ENCODE measurements around the gene RAPGEF1.

The RAPGEF1 gene, protein sequence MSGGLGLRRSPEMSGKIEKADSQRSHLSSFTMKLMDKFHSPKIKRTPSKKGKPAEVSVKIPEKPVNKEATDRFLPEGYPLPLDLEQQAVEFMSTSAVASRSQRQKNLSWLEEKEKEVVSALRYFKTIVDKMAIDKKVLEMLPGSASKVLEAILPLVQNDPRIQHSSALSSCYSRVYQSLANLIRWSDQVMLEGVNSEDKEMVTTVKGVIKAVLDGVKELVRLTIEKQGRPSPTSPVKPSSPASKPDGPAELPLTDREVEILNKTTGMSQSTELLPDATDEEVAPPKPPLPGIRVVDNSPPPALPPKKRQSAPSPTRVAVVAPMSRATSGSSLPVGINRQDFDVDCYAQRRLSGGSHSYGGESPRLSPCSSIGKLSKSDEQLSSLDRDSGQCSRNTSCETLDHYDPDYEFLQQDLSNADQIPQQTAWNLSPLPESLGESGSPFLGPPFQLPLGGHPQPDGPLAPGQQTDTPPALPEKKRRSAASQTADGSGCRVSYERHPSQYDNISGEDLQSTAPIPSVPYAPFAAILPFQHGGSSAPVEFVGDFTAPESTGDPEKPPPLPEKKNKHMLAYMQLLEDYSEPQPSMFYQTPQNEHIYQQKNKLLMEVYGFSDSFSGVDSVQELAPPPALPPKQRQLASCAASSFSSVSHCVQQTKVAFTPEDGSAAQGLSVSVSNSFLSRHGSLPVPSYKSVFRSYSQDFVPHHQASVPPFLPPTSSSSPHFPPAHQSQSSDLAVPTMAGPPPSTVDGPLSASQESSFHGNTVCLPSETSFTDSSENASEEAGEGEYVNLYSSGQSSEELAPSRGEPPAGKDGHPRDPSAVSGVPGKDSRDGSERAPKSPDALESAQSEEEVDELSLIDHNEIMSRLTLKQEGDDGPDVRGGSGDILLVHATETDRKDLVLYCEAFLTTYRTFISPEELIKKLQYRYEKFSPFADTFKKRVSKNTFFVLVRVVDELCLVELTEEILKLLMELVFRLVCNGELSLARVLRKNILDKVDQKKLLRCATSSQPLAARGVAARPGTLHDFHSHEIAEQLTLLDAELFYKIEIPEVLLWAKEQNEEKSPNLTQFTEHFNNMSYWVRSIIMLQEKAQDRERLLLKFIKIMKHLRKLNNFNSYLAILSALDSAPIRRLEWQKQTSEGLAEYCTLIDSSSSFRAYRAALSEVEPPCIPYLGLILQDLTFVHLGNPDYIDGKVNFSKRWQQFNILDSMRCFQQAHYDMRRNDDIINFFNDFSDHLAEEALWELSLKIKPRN (N-terminal part only)

DNA sequence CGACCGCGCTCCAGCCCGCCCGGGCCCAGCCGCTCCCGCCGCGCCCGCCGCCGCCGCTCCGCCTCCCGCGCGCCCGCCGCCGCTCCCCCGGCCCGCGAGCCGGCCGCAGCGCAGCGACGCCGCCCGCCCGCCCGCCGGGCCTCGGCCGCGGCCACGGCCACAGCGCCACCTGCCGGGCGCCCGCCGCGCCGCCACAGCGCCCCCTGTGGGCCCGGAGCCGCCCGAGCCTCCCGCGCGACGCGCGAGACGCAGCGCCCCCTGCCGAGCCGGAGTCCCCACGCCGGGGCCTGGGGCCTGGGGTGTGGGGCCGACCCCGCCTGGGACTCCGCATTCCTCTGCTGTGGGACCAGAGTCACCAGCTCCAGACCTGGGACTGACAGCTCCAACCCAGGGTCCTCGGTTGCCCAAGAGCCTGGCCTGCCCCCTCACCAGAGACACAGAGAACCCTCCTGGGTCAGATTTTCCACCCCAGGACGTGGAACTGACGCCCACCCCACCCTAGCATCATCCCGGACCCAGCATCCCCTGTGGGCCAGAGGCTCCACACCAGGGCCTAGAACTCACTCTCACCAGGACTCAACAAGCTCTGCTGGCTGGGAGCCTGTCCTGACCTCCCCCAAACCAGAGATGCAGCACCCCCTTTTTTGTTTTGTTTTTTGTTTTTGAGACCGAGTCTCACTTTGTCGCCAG lies at the start of gene RAPGEF1:
TSS of gene RAPGEF1 (minus strand) at position 118 of the 690 bp plus-strand sequence. CDS start 246 bp downstream, outside the sequence.
- ChIA-PET CTCF (interaction anchor here (0.5 to 2.9 kb wide), 39 partner anchors 8 to 667 kb away, joined by 3 to 40 read pairs (median 4); no protein-coding TSS in a partner anchor), POLR2A (ENCODE audit: low non-redundant PET) (no interaction called here)
- H3K27ac ChIP-seq = peak within 1 kb of the TSS; percentile 79
- peak; percentile 99 for TF ChIP-seq CTCF (conservative IDR thresholded peaks at IDR 0.05; ENCODE audit: low read depth)
- peak; percentile 84 for DNase-seq (ENCODE audit: low spot score)

DNA sequence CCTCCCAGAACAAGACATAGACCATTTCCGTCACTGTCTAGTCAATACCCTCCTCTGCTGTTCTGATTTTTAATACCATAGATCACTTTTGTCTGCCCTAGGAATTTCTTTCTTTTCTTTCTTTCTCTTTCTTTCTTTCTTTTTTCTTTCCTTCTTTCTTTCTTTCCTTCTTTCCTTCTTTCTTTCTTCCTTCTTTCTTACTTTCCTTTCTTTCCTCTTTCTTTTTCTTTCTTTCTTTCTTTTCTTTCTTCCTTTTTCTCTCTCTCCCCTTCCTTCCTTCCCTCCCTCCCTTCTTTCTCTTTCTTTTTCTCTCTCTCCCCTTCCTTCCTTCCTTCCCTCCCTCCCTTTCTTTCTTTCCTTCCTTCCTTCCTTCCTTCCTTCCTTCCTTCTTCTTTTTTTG lies 49.0 kb upstream of the RAPGEF1 start:
- no peak for TF ChIP-seq CTCF (conservative IDR thresholded peaks at IDR 0.05; ENCODE audit: low read depth)

GRCh38 chr9:131787838-131788237 lies 48.0 kb upstream of the RAPGEF1 start:
- H3K27ac ChIP-seq = no peak overlapping the region
- no peak for DNase-seq (ENCODE audit: low spot score)
- TF ChIP-seq CTCF (conservative IDR thresholded peaks at IDR 0.05; ENCODE audit: low read depth) = no peak
- POLR2A ChIA-PET (ENCODE audit: low non-redundant PET) = no interaction called here
- CTCF ChIA-PET = no interaction called here

More for the DNA sequence above, 49.0 kb upstream of the RAPGEF1 start:
- ChIA-PET CTCF (interaction anchor here (0.5 kb wide), 1 partner anchor 380 kb away, joined by 3 read pairs; no protein-coding TSS in a partner anchor), POLR2A (ENCODE audit: low non-redundant PET) (no interaction called here)
- H3K27ac ChIP-seq = no peak overlapping the region
- no peak for DNase-seq (ENCODE audit: low spot score)

DNA sequence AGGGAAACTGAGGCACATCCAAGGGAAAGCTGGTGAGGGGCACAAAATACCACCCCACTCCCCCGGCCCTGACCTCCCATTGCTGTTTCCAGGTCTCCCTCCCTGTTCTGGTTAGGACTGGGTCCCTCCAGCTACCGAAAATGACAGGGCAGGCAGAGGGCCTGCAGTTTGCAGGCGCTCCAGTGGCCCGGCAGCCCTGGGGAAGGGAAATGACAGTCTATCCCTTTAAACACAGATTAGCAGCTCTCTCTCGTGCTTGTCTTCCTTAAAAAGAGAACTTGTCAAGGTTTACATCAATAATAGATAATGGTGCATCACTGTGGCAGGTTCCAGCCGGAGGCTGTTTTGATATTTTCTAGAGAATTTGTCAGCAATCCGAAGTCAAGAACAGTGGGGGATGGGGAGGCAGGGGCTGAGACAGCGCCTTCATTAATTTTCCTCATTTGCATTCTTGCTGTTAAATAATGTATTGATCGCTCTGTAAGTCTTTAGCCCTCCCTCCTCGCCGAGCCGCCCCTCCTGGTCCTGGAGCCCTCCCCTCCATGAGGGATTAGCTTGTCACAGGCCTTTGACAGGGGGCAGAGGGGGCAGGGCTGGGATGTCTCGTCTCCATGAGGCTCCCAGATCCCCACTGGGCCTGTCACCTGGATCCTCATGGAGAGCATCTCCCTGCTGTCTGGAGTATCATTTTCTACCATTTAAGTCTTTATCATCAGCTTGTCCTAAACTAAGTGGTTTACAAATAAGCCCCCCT lies 45.0 kb upstream of the RAPGEF1 start:
- H3K27ac ChIP-seq = no peak overlapping the region
- ChIA-PET POLR2A (ENCODE audit: low non-redundant PET) (interaction anchor here (0.5 kb wide), 1 partner anchor 1732 kb away, joined by 6 read pairs; no protein-coding TSS in a partner anchor), CTCF (interaction anchor here (0.7 to 1.5 kb wide), 2 partner anchors 30 to 104 kb away, joined by 3 to 5 read pairs; no protein-coding TSS in a partner anchor)
- DNase-seq (ENCODE audit: low spot score) = no peak
- TF ChIP-seq CTCF (conservative IDR thresholded peaks at IDR 0.05; ENCODE audit: low read depth) = no peak

- ChIA-PET CTCF (interaction anchor here (0.6 to 0.7 kb wide), 2 partner anchors 97 to 493 kb away, joined by 3 to 4 read pairs; no protein-coding TSS in a partner anchor), POLR2A (ENCODE audit: low non-redundant PET) (no interaction called here)
- no peak overlapping the region for H3K27ac ChIP-seq
- DNase-seq (ENCODE audit: low spot score) = no peak
- TF ChIP-seq CTCF (conservative IDR thresholded peaks at IDR 0.05; ENCODE audit: low read depth) = no peak
Observed at GRCh38 chr9:131781069-131781468, 41.2 kb upstream of the RAPGEF1 start.

Measured in RWPE1 (cell line).